T-helper 2 cell treated with Interferon-gamma antibody and Interleukin-4, amounts not matched to agents 5 μg/mL and 100 μg/mL, for 36 hours (primary cell): ENCODE results near the gene KRT78.

Experiments
- DNase-seq: peaks from one replicate; pipeline ENCODE4 v3.0.0; 2021; ENCODE audit warnings: low spot score
- H3K27ac Mint-ChIP-seq: one replicate; pipeline ENCODE4 v1.8.0; 2021; ENCODE audit warnings: mild to moderate bottlenecking, mixed read lengths
- H3K27me3 Mint-ChIP-seq: one replicate; pipeline ENCODE4 v1.8.0; 2021; ENCODE audit warnings: low read depth, mixed read lengths
- H3K36me3 Mint-ChIP-seq: one replicate; pipeline ENCODE4 v1.8.0; 2021; ENCODE audit warnings: low read depth, mixed read lengths
- H3K4me1 Mint-ChIP-seq: one replicate; pipeline ENCODE4 v1.8.0; 2021; ENCODE audit warnings: low read depth, mixed read lengths
- H3K4me3 Mint-ChIP-seq: one replicate; pipeline ENCODE4 v1.8.0; 2022; ENCODE audit warnings: mild to moderate bottlenecking, moderate library complexity, mixed read lengths
- H3K9me3 Mint-ChIP-seq: one replicate; pipeline ENCODE4 v1.8.0; 2021; ENCODE audit warnings: mixed read lengths

The KRT78 gene

GRCh38 chr12:52829986-52830770, 18.6 kb downstream of the KRT78 start:
- Mint-ChIP-seq H3K27me3 (peaks cover 2% of the 10 kb centered on the region), H3K4me1 (no peaks in the 10 kb centered on the region), H3K4me3 (no peak overlapping the region), H3K36me3 (no peaks in the 10 kb centered on the region), H3K9me3 (no peaks in the 10 kb centered on the region), H3K27ac (no peak overlapping the region)
- no peak for DNase-seq

- no peaks in the 10 kb centered on the region for H3K9me3 Mint-ChIP-seq
- no peak overlapping the region for H3K4me3 Mint-ChIP-seq
- H3K4me1 Mint-ChIP-seq: no peaks in the 10 kb centered on the region
- H3K36me3 Mint-ChIP-seq: no peaks in the 10 kb centered on the region
- no peak overlapping the region for H3K27ac Mint-ChIP-seq
- peaks cover 2% of the 10 kb centered on the region for H3K27me3 Mint-ChIP-seq
- no peak for DNase-seq
These were observed 20.2 kb downstream of the KRT78 start for GRCh38 chr12:52828591-52829021.

GRCh38 chr12:52828156-52828555, 20.6 kb downstream of the KRT78 start:
- Mint-ChIP-seq H3K27me3 (peaks cover 2% of the 10 kb centered on the region), H3K4me1 (no peaks in the 10 kb centered on the region), H3K4me3 (no peak overlapping the region), H3K36me3 (no peaks in the 10 kb centered on the region), H3K27ac (no peak overlapping the region), H3K9me3 (no peaks in the 10 kb centered on the region)
- no peak for DNase-seq

- H3K4me1 Mint-ChIP-seq: no peaks in the 10 kb centered on the region
- no peaks in the 10 kb centered on the region for H3K9me3 Mint-ChIP-seq
- no peaks in the 10 kb centered on the region for H3K36me3 Mint-ChIP-seq
- peaks cover 2% of the 10 kb centered on the region for H3K27me3 Mint-ChIP-seq
- H3K27ac Mint-ChIP-seq: no peak overlapping the region
- H3K4me3 Mint-ChIP-seq: no peak overlapping the region
- DNase-seq: no peak
These were observed 21.2 kb downstream of the KRT78 start for GRCh38 chr12:52827499-52828090.

DNA sequence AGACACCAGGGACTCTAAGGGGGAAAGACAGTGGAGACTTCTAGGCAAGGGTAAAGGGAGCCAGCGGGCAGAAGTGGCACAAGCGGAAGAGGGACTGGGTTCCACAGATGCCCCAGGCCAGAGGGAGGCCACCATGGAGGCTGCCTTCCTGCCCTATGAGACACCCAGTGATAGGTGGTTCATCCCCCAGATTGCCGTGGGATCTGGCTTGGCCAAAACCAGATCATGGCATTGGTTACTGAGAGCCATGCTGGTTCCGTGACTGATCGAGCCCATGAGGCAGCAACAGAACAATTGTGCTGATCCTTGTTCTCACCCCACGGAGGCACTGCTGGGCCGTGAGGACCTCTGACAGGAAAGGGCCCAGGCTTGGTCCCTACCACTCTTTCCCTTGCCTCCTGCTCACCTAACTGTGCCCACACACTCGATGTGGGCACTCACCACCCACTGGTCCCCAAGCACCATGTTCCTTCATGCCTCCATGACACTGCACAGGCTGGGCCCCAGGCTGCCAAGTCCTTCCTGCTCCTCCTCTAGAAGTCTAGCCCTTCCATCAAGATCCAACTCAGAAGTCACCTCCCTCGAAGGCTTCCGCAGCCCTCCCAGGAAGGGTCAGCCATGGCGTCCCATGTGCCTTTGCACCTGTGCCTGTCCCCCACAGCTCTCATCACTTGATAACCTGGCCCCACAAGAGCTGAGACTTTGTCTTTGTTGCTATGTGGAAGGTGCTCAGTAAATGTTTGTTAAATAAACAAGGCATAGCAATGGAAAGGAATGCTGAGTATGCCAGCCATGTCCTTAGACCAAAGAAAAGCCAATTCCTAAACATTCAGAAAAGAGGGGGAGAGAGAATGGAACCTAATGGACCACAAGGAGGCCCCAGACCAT, 21.9 kb downstream of the KRT78 start:
- Mint-ChIP-seq H3K27ac (no peak overlapping the region), H3K27me3 (peaks cover 2% of the 10 kb centered on the region), H3K9me3 (no peaks in the 10 kb centered on the region), H3K36me3 (no peaks in the 10 kb centered on the region), H3K4me1 (no peaks in the 10 kb centered on the region), H3K4me3 (no peak overlapping the region)
- no peak for DNase-seq

GRCh38 chr12:52825961-52826360, 22.8 kb downstream of the KRT78 start:
- no peak overlapping the region for H3K27ac Mint-ChIP-seq
- H3K36me3 Mint-ChIP-seq: no peaks in the 10 kb centered on the region
- no peaks in the 10 kb centered on the region for H3K4me1 Mint-ChIP-seq
- no peak for DNase-seq
- no peak overlapping the region for H3K4me3 Mint-ChIP-seq
- no peaks in the 10 kb centered on the region for H3K9me3 Mint-ChIP-seq
- H3K27me3 Mint-ChIP-seq: peaks cover 2% of the 10 kb centered on the region

DNA sequence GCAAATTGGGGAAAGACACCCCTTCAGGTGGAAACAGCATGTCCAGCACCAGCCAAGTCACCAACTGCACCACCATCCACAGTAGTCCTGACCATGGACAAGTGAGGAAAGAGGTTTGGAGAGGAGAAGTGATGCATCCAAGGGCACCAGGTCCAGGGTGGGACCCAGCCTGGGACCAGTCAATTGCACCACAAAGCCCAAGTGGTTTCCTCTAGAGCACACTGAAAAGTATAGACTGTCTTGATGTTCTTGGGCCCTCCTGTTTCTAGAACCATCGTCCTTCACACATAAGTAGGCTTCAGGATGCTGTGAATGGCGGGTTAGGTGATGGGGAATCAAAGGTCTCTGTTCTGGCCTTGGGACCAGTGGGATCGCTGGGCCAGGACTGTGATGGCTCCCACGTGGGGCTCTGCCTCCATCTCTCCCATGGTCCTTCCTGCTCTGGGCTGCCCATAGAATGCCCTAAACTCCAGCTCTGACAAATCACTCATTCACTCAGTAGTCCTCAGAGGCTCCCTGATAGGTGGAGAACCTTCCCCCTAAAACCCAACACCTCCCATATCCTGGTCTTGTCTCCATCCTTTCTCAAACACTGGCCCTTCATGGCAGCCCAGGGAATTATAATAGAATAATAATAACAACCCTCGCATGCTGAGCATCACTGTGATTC, 23.9 kb downstream of the KRT78 start:
- no peaks in the 10 kb centered on the region for H3K27me3 Mint-ChIP-seq
- H3K36me3 Mint-ChIP-seq: no peaks in the 10 kb centered on the region
- H3K4me1 Mint-ChIP-seq: no peaks in the 10 kb centered on the region
- H3K4me3 Mint-ChIP-seq: no peak overlapping the region
- no peak for DNase-seq
- no peak overlapping the region for H3K27ac Mint-ChIP-seq
- H3K9me3 Mint-ChIP-seq: no peaks in the 10 kb centered on the region

DNA sequence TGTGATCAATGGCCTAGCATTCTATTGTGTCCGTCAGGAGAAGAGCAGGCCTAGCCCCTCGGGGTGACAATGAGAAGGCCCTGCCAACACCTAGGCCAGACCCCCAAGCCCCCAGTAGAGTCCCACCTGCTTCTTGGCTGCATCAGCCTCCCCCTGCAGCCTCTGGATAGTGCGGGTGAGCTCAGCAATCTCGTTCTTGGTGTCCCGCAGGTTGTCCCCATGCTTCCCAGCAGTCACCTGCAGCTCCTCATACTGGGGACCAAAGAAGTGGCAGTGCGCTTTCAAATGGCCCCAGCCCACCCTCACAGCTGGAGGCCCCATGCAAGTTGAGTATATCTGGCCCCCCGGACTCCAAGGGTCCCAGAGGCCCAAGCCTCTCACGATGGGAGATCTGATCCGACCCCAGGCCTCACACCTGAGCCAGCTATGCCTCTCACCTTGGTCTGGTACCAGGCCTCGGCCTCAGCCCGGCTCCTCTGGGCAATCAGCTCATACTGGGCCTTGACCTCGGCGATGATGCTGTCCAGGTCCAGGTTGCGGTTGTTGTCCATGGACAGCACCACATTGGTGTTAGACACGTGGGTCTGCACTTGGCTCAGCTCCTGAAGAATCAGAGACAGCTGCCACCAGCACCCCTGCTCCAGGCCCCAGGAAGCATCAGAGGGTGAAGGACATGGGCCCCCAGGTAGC, 24.9 kb downstream of the KRT78 start:
- no peak overlapping the region for H3K4me3 Mint-ChIP-seq
- no peak for DNase-seq
- H3K27ac Mint-ChIP-seq: no peak overlapping the region
- H3K4me1 Mint-ChIP-seq: no peaks in the 10 kb centered on the region
- H3K9me3 Mint-ChIP-seq: no peaks in the 10 kb centered on the region
- H3K27me3 Mint-ChIP-seq: no peaks in the 10 kb centered on the region
- H3K36me3 Mint-ChIP-seq: no peaks in the 10 kb centered on the region

- Mint-ChIP-seq H3K36me3 (no peaks in the 10 kb centered on the region), H3K27me3 (no peaks in the 10 kb centered on the region), H3K4me3 (no peak overlapping the region), H3K9me3 (no peaks in the 10 kb centered on the region), H3K4me1 (no peaks in the 10 kb centered on the region), H3K27ac (no peak overlapping the region)
- no peak for DNase-seq
These were observed 25.9 kb downstream of the KRT78 start for GRCh38 chr12:52822771-52823510.

DNA sequence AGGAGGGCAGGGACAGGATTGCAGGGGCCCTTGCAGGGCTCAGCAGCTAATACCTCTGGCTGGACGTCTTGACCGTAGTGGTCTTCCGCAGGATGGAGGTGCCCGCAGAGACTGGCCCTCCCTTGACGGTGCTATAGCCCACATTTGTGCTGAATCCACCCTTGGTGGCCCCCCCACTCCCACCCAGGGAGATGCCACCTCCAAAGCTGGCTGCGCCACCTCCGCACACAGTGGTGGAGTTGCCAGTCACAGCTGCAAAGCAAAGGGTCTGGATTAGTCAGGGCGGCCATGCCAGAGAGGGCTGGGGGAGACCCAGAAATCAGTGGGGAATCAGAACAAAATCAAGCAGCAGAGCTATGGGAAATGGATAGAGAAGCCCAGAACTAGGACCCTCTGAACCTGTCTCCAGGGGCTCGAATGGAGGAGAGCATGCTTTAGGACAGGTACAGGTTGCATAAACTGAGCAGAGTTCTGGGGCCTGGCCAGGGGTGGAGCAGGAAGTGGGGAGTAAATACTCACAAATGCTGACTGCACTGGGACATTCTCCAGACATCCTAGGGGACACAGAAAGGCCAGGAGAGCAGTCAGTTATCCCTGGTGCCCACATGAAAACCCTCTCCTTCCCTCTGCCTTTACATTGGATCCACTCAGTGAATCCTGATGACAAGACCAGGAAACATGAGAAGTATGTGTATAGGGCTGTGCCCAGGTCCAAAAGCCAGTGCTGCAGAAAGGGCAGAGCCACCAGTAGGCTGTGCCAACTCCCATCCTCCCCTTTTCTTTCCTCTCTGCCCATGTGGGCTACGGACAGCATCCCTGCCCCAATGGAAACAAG, 26.8 kb downstream of the KRT78 start:
- Mint-ChIP-seq H3K4me3 (no peak overlapping the region), H3K27me3 (no peaks in the 10 kb centered on the region), H3K4me1 (peaks cover 4% of the 10 kb centered on the region), H3K9me3 (no peaks in the 10 kb centered on the region), H3K27ac (no peak overlapping the region), H3K36me3 (no peaks in the 10 kb centered on the region)
- no peak for DNase-seq

DNA sequence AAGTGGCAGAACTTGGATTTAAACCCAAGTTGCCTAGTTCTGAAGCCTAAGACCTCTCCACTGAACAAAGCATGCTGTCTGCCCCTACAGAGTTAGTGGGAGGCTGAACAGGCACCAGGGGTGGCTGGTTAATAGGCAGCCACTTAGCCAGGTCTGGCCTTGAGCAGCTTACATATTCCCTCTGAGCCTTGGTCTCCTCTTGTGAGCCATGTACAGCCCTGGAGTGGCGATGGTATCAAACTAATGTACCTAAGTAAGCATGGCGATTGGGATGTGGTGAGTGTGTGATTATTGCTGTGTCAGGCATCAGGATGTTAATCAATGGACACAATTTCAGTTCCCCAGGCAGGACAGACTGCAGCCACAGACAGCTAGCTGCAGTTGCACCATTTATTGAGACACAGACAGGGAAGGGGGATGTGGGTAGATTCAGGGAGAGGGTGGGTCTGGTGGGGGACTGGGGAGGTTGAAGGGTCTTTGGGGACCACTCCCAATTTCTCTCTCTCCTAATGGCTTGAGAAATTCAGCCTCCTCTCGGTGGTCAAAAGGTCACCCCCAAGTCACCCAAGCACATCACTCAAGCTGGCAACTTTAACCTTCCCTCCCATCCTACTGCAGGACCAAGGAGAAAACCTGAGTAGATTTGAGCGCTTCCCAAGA, 27.6 kb downstream of the KRT78 start:
- no peaks in the 10 kb centered on the region for H3K36me3 Mint-ChIP-seq
- no peaks in the 10 kb centered on the region for H3K9me3 Mint-ChIP-seq
- H3K27ac Mint-ChIP-seq: no peak overlapping the region
- no peaks in the 10 kb centered on the region for H3K27me3 Mint-ChIP-seq
- peaks cover 4% of the 10 kb centered on the region for H3K4me1 Mint-ChIP-seq
- DNase-seq: no peak
- no peak overlapping the region for H3K4me3 Mint-ChIP-seq

DNA sequence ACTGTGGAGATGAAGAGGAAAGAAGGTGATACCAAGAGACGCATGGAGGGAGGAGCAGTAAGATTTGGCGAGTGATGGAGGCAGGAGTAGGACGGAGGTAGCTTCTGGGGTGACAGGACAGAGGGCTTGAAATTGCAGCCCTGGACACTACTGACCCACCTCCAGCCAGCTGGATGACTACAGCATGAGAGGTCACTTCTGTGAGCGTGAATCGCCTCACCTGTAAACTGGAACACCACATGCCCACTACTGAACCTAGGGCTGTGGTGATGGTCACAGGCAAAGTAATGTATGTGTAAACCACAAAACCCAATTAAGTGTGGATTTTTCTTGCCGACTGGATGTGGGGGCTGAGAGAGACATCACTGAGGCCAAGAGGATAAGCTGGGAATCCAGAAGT, 28.3 kb downstream of the KRT78 start:
- Mint-ChIP-seq H3K9me3 (no peaks in the 10 kb centered on the region), H3K4me1 (peaks cover 4% of the 10 kb centered on the region)
- DNase-seq: no peak

More for the DNA sequence above, 28.3 kb downstream of the KRT78 start:
- no peak overlapping the region for H3K4me3 Mint-ChIP-seq
- H3K27me3 Mint-ChIP-seq: no peaks in the 10 kb centered on the region
- H3K27ac Mint-ChIP-seq: no peak overlapping the region
- H3K36me3 Mint-ChIP-seq: no peaks in the 10 kb centered on the region
